Esophagus squamous epithelium (tissue), 4 donors: Measurements from ENCODE around the gene QSER1.
"Not testable (repeated sequence)": the region's sequence is repeated elsewhere in the genome, so short reads cannot be mapped to it uniquely, and the experiment has no call there.

Experiments used
- CTCF ChIP-seq, 6 experiments: fragments of 450-650 bp in 4 of 6; fragments of 200-600 bp in 2 of 6; sonication (generic) in 2 of 6; IDR thresholded peaks; one replicate each; pipeline ENCODE4 v1.5.1; 2016 to 2019; ENCODE audit warnings: antibody characterized with exemption in 6 of 6, mild to moderate bottlenecking in 4 of 6, moderate library complexity in 4 of 6
- POLR2A ChIP-seq, 4 donors: fragments of 450-650 bp; IDR thresholded peaks; one replicate each; pipeline ENCODE4 v1.6.1; 2017; ENCODE audit warnings: antibody characterized with exemption in 4 of 4, mild to moderate bottlenecking in 4 of 4, moderate library complexity in 3 of 4

- not testable (repeated sequence) for TF ChIP-seq CTCF, POLR2A (IDR thresholded peaks at IDR 0.05)
Observed at GRCh38 chr11:32936178-32936577, 43.6 kb downstream of the QSER1 start.
